SK-N-SH treated with all-trans-retinoic acid at 6 μM for 48 hours (cell line): ENCODE measurements around the gene EEF1G.

ENCODE experiments used
- BACH2 ChIP-seq: fragments of 250-450 bp; sonication (Bioruptor Pico); IDR thresholded peaks from 2 replicates; pipeline ENCODE4 v1.9.0; 2021; ENCODE audit warnings: mild to moderate bottlenecking, borderline replicate concordance
- CSDC2 ChIP-seq: fragments of 250-450 bp; sonication (Bioruptor Pico); IDR thresholded peaks from 2 replicates; pipeline ENCODE4 v1.5.0; 2020; ENCODE audit warnings: mild to moderate bottlenecking, moderate library complexity
- GLIS3 ChIP-seq: fragments of 250-450 bp; sonication (Bioruptor Pico); IDR thresholded peaks from 2 replicates; pipeline ENCODE4 v1.5.0; 2020; ENCODE audit warnings: mild to moderate bottlenecking, moderate library complexity
- PATZ1 ChIP-seq: fragments of 250-450 bp; sonication (Bioruptor Pico); IDR thresholded peaks from 2 replicates; pipeline ENCODE4 v1.8.0; 2020; ENCODE audit warnings: mild to moderate bottlenecking, moderate library complexity, borderline replicate concordance
- POU6F1 ChIP-seq: fragments of 250-450 bp; sonication (Bioruptor Pico); IDR thresholded peaks from 2 replicates; pipeline ENCODE4 v1.8.0; 2021; ENCODE audit warnings: low read depth, mild to moderate bottlenecking, moderate library complexity, borderline replicate concordance
- PPARA ChIP-seq: fragments of 250-450 bp; sonication (Bioruptor Pico); IDR thresholded peaks from 2 replicates; pipeline ENCODE4 v1.5.0; 2020; ENCODE audit warnings: mild to moderate bottlenecking, borderline replicate concordance
- TSHZ2 ChIP-seq: fragments of 250-450 bp; sonication (Bioruptor Pico); IDR thresholded peaks from 2 replicates; pipeline ENCODE4 v1.5.0; 2020; ENCODE audit warnings: mild to moderate bottlenecking, moderate library complexity
- ZFP30 ChIP-seq: fragments of 450-650 bp; formaldehyde crosslinking; IDR thresholded peaks from 2 replicates; pipeline ENCODE4 v1.5.0; 2022; ENCODE audit warnings: mild to moderate bottlenecking, moderate library complexity
- ZNF565 ChIP-seq: fragments of 450-650 bp; formaldehyde crosslinking; conservative IDR thresholded peaks from 2 replicates; pipeline ENCODE4 v1.5.0; 2020; ENCODE audit warnings: low read depth, mild to moderate bottlenecking, moderate library complexity
- ZNF70 ChIP-seq: fragments of 450-650 bp; formaldehyde crosslinking; IDR thresholded peaks from 2 replicates; pipeline ENCODE4 v1.5.0; 2020; ENCODE audit warnings: mild to moderate bottlenecking, moderate library complexity

- TF ChIP-seq BACH2 (CRISPR knock-in tag) (no peak), POU6F1 (CRISPR knock-in tag) (no peak), ZNF70 (CRISPR knock-in tag) (no peak), CSDC2 (CRISPR knock-in tag) (no peak), ZFP30 (CRISPR knock-in tag) (no peak), GLIS3 (CRISPR knock-in tag) (no peak), TSHZ2 (CRISPR knock-in tag) (no peak), PPARA (CRISPR knock-in tag) (no peak), PATZ1 (peak; percentile 50), ZNF565 (CRISPR knock-in tag) (no peak)
These were observed 38.9 kb upstream of the EEF1G start, which contains the start of the genes EML3 and ROM1 for GRCh38 chr11:62612366-62613290.
